Cardiac fibroblast (primary cell): ENCODE data around the gene AMZ1.

Experiments used
- DNase-seq, 2 donors: peaks; one replicate each; pipeline versions ENCODE4 v3.0.0 to v3.0.0-alpha.2; 2010; ENCODE audit warnings: low read depth in 2 of 2
- H3K4me3 ChIP-seq, 2 donors: replicated peaks in 1 of 2; 1 replicate in 1 of 2; 2 replicates in 1 of 2; pipeline ENCODE4 v1.5.1; 2011; ENCODE audit warnings: low read depth in 2 of 2, low read length in 2 of 2, mild to moderate bottlenecking in 2 of 2, moderate library complexity in 1 of 2
- CTCF ChIP-seq: IDR thresholded peaks from one replicate; pipeline ENCODE4 v1.5.1; 2011; ENCODE audit warnings: low read depth, mild to moderate bottlenecking, low read length, inconsistent platforms

AMZ1 gene

GRCh38 chr7:2698581-2699288, 10.7 kb downstream of the AMZ1 start:
- DNase-seq, result no peak
- no peak overlapping the region for H3K4me3 ChIP-seq
- no peak for TF ChIP-seq CTCF

- H3K4me3 ChIP-seq, result no peak overlapping the region
- DNase-seq, result no peak
- TF ChIP-seq CTCF, result no peak
Measured at GRCh38 chr7:2699289-2699620, 11.3 kb downstream of the AMZ1 start.

GRCh38 chr7:2700141-2700850, 12.3 kb downstream of the AMZ1 start:
- DNase-seq, result no peak
- TF ChIP-seq CTCF, result no peak
- H3K4me3 ChIP-seq, result no peak overlapping the region

GRCh38 chr7:2701424-2701823, 13.4 kb downstream of the AMZ1 start:
- no peak for TF ChIP-seq CTCF
- H3K4me3 ChIP-seq, result no peak overlapping the region
- DNase-seq, result no peak

- no peak overlapping the region for H3K4me3 ChIP-seq
- no peak for TF ChIP-seq CTCF
- peak; percentile 37 to 64 for DNase-seq
Measured at GRCh38 chr7:2701832-2702593, 14.0 kb downstream of the AMZ1 start.

GRCh38 chr7:2702594-2702957, 14.6 kb downstream of the AMZ1 start:
- no peak for DNase-seq
- TF ChIP-seq CTCF, result no peak
- H3K4me3 ChIP-seq, result no peak overlapping the region
